ENCODE measurements around the gene KCNQ2.

Gene KCNQ2

DNA sequence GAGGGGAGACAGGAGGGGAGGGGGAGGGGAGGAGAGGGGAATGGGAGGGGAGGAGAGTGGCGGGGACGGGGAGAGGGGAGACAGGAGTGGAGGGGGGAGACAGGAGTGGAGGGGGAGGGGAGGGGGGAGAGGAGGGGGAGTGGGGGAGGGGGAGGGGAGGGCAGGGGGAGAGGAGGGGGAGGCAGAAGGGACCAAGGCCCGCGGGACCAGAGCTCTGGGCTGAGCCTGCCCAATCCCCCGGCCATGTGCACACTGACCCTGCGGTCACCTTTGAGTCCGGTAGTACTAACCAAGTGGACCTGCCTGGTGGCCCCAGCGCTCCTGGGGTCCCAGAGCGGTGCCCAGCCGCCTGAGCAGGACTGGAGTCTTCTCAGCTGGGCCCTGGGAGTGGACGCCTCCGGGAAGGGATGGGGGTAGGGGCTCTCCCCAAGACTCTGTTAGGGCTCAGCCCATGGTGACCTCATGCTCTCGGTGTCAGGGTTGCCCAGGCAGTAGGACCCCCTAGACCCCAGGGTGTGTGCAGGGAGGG lies 471 bp upstream of the KCNQ2 start:
- FAIRE-seq: no peak
- no peak for DNase-seq (ENCODE audit: insufficient read length, low spot score)

GRCh38 chr20:63471717-63471980 lies 806 bp downstream of the KCNQ2 start:
- no peak for DNase-seq (ENCODE audit: insufficient read length, low spot score)
- FAIRE-seq: no peak

DNA sequence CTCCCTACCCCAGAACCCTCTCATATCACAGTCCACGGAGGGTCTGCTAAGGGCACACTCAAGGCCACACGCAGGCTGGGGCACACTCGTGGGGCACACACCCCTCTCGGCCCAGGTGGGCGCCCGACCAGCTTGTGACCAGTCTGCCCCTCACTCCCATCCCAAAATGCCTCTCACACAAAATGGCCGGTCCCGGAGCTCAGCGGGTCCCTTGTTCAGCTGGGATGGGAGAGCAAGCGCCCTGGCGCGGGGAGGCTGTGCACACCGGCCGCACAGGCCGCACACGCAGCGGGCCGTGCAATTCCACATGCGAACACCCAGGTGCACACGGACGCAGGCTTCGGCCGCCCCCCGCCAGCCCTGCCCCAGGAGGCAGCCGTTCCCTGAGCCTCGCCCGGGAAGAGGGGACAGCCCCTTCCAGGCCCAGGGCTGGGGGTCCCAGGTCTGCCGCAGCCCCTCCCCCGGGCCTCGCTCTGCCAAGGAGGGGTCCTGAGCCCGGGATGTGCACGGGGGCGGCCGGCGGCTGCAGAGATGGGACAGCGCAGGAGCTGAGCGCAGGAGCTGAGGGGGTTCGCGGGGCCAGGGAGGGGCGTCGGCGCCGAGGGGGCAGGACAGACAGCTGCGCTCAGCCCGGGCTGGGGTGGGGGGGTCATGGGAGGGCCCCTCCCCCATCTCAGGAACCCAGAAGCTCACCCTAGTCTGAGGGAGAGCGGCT lies 1.3 kb downstream of the KCNQ2 start:
- FAIRE-seq (no peak), DNase-seq (ENCODE audit: insufficient read length, low spot score) (no peak)

- FAIRE-seq (no peak), DNase-seq (ENCODE audit: insufficient read length, low spot score) (no peak)
Observed at GRCh38 chr20:63470410-63470809, 2.0 kb downstream of the KCNQ2 start.

DNA sequence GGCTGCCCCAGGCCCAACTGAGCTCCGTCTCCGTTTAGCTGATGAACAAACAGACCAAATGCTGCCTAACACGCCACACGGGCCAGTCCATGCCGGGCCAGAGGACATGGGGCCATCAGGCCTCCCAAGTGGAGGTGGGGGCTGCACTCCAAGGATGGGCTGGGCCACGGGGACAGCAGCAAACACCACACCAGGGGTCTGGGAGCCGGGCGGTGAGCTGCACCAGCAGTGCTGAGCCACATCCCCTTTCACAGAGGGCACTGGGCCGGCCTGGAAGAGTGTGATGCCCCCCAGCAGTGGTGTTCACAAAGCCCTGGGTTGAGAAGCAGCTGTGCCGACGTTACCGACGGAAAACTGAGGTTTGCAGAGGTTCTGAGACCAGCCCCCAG lies 2.7 kb downstream of the KCNQ2 start:
- DNase-seq (ENCODE audit: insufficient read length, low spot score) (no peak), FAIRE-seq (no peak)

DNA sequence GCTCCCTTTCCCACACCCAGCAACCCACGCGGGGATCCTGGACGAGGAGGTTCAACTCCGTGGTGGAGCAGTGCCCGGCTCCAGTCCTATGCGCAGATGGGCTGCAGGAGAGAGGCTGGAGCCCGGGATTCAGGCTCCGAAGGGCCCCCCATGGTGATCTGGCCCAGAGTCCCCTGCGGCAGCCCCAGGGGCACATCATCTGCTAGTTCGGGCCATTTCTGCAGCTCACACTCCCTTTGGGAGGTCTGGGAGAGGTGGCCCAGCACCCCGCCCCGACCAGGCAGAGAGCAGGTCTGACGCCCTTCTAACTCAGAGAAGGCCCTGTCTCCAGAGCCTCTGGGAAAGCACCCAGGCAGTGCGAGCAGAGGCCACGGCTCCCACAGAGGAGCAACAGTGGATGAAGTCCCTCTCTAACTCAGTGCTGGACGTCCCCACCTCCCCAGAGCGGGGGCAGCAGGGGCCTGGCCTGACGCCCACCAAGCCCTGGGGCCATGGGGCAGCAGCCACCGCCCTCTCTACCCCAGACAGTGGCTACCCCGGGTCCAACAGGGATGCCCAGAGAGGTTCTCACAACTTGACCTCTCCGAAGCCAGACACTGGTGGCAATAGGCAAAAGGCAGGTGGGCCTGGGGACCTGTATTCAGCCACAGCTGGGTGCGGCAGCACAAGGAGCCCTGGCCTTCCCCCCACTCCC lies 3.3 kb downstream of the KCNQ2 start:
- no peak for FAIRE-seq
- DNase-seq (ENCODE audit: insufficient read length, low spot score): no peak

GRCh38 chr20:63468421-63468820 lies 4.0 kb downstream of the KCNQ2 start:
- FAIRE-seq (no peak), DNase-seq (ENCODE audit: insufficient read length, low spot score) (no peak)

DNA sequence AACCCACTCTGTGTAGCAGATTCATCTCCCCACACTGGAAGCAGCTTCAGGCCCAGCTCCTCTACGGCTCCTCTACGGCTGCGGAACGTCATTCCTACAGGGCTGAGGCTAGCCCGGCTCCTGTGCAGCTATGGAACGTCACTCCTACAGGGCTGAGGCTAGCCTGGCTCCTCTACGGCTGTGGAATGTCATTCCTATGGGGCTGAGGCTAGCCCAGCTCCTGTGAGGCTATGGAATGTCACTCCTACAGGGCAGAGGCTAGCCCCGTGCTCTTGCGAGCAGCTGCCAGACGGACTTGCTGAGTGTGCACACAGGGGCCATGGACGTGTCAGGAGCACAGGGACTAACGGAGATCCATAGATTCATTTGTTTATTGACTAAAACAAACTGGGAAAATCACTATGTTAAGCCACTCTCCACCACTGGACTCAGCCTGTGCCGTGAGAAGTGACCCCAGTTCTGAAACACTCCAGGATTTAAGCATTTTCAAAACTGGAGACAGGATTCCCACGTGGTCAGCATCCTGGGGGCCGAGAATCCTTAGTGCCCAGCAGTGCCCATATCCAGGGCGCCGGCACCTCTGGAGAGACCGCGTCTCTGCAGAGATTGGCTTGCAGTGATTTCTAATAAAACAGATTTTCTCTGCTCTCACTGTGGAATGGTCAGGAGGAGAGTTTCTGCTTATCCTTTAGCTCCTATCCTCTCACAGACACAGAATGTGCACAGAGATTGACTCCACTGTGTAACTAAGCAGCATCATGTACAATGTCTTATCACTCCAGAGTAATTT lies 5.0 kb downstream of the KCNQ2 start:
- no peak for FAIRE-seq

GRCh38 chr20:63466861-63467260 lies 5.6 kb downstream of the KCNQ2 start:
- FAIRE-seq: no peak

More for the DNA sequence above, 5.0 kb downstream of the KCNQ2 start:
- DNase-seq (ENCODE audit: insufficient read length, low spot score): no peak

GRCh38 chr20:63466250-63466825 lies 6.1 kb downstream of the KCNQ2 start:
- DNase-seq (ENCODE audit: insufficient read length, low spot score): no peak
- no peak for FAIRE-seq

More at GRCh38 chr20:63466861-63467260, 5.6 kb downstream of the KCNQ2 start:
- no peak for DNase-seq (ENCODE audit: insufficient read length, low spot score)

DNA sequence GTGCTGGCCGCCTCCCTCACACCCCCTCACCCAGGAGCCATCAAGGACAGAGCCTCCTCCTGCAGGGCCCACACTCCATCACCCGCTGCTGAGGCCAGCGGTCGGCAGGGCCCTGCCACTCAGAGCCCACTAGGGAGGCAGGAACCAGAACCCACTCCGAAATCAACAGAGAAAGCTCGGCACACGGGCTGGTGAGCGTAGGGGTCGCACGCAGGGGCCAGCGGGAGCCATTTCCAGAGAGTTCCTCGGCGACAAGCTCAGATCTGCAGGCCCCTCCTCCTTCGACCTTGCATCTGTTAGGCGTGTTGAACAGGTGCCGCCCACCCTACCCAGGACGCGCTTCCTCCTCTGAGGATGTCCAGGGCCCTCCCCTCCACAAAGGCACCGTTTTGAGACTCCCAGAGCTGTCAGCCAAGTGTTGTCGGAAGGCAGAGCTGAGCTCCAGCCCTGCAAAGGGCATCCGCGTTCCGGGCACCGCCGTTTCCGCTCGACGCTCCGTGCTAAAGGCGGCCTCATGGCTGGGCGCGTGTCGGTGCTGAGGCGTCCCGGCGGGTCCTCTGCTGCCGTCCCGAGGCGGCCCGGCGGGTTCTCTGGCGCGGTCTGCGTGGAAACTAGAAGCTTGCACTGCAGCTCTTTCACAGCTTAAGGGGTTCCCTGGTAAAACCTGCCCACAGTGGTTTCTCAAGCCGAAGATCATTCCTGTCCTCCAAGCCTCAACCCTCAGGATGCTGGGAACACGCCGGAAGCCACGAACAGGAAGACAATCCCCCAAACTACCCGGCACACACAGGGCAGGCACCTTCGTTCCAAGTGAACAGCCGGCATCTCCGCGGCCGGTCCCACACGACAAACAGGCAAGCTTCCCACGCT lies 6.8 kb downstream of the KCNQ2 start:
- DNase-seq (ENCODE audit: insufficient read length, low spot score) (no peak), FAIRE-seq (no peak)

DNA sequence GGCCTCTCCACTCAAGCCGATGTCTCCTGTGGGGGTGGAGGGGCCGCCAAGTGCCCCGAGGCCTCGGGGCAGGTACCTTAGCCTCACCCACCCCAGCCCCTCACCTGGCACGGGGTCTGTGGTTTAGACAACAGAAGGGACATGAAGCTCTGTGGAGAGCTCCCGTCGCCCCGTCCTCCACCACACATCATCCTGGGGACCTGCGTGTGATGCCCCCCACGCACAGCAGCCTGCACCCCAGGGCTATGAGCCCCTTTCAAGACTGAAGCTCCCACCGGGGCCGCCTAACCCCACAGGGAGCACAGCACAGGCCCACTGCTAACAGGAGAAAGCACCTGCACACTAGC lies 8.2 kb downstream of the KCNQ2 start:
- no peak for FAIRE-seq
- DNase-seq (ENCODE audit: insufficient read length, low spot score): no peak

DNA sequence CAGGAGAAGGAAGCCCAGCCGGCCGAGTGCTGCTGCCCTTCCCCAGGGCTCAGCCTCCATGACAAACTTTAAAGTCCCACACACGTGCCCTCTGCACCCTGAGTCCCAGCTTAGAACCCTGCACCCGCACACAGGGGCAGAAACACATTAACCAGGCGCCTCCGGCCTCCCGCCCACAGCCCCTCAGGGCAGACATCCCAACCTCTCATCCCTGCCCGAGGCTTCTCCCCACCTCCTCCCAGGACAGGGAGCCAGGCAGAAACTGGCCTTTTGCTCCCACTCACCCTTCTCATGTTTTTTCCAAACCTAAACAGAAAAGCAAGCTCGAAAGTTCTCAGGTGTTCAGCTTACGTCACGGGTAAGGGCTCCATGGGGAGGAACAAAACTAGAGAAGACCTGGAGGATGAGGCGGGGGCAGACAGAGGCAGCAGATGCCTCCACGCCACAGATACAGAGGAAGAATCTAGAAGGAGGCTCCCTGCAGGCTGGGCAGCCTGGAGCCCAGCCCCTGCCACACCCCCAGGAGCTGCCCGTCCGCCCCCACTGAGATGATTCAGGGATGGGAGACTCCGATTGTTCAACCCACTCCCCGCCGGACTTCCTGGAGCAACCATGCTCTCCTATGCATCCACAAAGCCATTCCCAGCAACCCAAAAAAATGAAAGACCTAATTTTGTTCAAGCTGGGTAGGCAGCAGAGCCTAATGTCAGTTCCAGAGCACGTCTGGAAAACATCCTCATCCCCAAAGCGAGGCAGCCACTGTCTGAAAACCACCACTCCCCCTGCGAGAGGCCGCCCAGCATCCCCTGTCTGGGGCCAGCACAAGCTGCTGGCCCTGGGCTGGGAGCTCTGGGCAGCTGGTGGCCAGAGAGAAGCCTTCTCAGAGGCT lies 8.8 kb downstream of the KCNQ2 start:
- FAIRE-seq (no peak), DNase-seq (ENCODE audit: insufficient read length, low spot score) (no peak)

GRCh38 chr20:63462244-63462643 lies 10.2 kb downstream of the KCNQ2 start:
- no peak for FAIRE-seq

GRCh38 chr20:63461104-63461763 lies 11.2 kb downstream of the KCNQ2 start:
- FAIRE-seq (no peak), DNase-seq (ENCODE audit: insufficient read length, low spot score) (no peak)

More at GRCh38 chr20:63462244-63462643, 10.2 kb downstream of the KCNQ2 start:
- DNase-seq (ENCODE audit: insufficient read length, low spot score): no peak

DNA sequence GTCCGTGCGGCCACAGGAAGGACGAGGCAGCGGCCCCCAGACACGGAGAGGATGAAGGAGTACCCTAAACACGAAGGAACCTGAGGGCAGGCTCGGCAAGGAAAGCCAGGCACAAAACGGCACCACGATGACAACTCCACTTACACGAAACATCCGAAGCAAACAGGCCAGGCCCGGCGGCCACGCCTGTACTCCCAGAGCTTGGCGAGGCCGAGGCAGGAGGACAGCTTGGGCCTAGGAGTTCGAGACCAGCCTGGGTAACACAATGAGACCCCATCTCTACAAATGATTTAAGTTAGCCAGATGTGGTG lies 13.4 kb downstream of the KCNQ2 start:
- DNase-seq (ENCODE audit: insufficient read length, low spot score): no peak
- no peak for FAIRE-seq

DNA sequence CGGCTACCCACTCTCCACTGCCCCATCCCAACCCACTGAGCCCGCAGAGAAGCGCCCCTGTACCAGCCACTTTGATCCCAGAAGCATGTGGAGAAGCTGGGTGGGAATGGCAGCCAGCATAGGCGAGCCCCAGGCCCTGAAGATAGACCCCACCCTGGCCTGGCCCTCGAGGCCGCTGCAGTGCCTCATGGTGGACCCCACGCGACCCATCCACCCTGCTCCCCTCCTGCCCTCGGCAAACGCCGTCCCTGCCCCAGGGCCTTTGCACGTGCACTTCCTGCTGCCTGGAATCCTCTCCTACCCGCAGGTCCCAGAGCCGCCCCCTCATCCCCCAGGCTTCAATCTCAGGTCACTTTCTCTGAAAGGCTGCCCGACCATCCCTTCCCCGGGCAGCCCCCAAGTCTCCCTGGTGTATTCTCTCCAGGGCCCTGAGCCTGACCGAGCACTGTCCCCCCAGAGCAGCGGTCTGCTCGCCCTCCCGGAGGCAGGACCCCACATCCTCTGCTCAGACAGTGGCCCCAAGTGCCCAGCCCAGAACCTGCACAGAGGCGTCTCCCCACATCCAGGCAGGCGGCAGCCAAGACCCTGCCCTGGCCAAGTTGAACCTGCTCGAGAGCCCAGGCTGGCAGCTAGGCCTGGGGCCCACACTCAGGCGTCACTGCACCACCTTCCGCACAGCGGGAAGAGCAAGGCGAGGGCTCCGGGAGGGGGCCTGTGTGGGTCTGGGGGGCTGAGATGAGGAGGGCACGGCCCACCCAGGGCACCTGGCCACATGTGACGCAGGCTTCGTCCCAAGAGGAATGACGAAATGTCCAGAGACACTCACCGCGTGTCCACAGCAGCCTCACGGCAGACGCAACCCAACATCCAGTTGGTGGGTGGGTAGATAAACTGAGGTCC lies 14.0 kb downstream of the KCNQ2 start:
- no peak for DNase-seq (ENCODE audit: insufficient read length, low spot score)
- FAIRE-seq: no peak

DNA sequence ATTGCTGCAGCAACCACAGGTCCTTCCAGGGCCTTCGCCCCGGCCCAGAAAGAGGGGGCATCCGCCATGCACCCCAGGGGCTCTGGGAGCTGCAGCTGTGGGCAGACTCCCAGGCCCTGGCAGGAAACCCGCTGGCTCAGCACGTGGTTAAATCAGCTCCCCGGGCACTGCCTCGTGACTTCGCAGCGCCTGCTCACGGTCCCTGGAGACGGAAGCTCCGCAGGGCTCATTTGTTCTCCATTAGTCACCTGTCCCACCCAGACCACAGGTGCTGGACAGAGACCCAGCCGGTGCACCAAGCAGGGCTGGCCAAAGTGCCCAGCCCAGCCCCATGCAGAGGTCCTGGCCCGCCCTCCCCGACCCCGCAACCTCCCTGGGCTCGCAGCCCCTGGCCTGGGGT lies 14.7 kb downstream of the KCNQ2 start:
- no peak for DNase-seq (ENCODE audit: insufficient read length, low spot score)
- FAIRE-seq: no peak
